ENCODE results near the gene ADIPOR2. TPM values are rescaled to one million over a fixed set of nuclear protein-coding genes. Genes with fewer than 3 reads are reported as not detected.
A peak's percentile ranks its signal among the peaks of the same experiment; 100 is the strongest.
"Not testable (repeated sequence)": the region's sequence is repeated elsewhere in the genome, so short reads cannot be mapped to it uniquely, and the experiment has no call there.

The ADIPOR2 gene
- total RNA-seq, 2 experiments from 2014 or later = 50.2 to 51.3 TPM

DNA sequence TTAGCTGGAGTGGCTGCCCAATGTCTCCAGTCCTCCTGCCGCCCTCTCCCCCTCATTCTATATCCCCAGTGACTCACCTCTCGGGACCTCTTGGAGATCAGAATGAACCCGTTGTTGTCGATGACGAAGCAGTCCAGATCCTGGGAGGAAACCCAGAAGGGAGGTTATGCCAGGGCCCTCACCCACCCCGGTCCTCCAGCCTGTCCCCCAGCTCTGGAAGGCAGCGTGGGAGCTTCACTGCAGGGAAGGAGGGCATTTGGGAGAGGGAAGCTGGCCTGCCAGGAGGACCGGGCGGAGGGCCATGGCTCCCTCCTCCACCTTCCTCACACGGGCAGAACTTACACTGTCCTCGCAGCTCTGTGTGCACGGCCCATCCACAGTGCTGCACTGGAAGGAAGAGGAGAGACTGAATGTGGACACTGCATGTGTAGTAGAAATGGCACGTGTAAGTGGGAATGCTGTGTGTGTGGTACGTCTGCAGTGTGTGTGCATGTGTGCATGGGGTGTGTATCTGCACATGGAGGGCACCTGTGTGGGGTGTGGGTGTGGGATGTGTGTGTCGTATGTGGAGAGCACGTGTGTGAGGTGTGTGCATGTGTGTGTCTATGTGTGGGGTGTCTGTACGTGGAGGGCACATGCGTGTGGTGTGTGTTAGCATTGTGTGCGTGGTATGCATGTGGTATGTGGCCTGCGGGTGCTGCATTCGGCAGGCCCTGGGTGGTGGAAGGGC, 119.5 kb downstream of the ADIPOR2 start:
- no peak for ATAC-seq (ENCODE audit: low read depth)
- POLR2A ChIA-PET = no interaction called here
- H3K4me1 Mint-ChIP-seq = no peaks in the 10 kb centered on the region
- H3K4me3 Mint-ChIP-seq = no peak overlapping the region
- peak overlapping the region; percentile 7 for H3K27ac Mint-ChIP-seq
- H3K9me3 Mint-ChIP-seq = no peaks in the 10 kb centered on the region
- no peak for DNase-seq
- peaks cover 3% of the 10 kb centered on the region for H3K27me3 Mint-ChIP-seq
- no peaks in the 10 kb centered on the region for H3K36me3 Mint-ChIP-seq

DNA sequence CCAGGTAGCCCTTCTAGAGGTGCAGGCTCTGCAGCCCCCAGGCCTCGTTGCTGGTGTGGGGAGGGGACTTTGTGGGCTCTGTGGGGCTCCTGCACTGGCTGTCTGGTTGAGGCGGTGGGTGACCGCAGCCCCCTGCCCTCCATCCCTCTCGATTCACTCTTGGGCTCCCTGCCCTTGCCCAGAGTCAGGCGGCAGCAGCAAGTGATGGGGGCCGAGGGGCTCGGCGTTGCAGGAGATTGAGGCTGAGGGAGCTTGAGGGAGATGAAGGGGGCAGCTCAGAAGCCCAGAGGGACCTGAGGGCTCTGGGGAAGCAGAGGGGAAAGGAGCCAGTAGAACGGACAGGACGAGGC, 120.0 kb downstream of the ADIPOR2 start:
- Mint-ChIP-seq H3K4me3 (peak overlapping the region; percentile 59), H3K4me1 (no peaks in the 10 kb centered on the region), H3K36me3 (no peaks in the 10 kb centered on the region), H3K27me3 (peaks cover 6% of the 10 kb centered on the region), H3K27ac (peak overlapping the region; percentile 52), H3K9me3 (no peaks in the 10 kb centered on the region)
- no peak for ATAC-seq (ENCODE audit: low read depth)
- POLR2A ChIA-PET = no interaction called here
- DNase-seq = no peak

DNA sequence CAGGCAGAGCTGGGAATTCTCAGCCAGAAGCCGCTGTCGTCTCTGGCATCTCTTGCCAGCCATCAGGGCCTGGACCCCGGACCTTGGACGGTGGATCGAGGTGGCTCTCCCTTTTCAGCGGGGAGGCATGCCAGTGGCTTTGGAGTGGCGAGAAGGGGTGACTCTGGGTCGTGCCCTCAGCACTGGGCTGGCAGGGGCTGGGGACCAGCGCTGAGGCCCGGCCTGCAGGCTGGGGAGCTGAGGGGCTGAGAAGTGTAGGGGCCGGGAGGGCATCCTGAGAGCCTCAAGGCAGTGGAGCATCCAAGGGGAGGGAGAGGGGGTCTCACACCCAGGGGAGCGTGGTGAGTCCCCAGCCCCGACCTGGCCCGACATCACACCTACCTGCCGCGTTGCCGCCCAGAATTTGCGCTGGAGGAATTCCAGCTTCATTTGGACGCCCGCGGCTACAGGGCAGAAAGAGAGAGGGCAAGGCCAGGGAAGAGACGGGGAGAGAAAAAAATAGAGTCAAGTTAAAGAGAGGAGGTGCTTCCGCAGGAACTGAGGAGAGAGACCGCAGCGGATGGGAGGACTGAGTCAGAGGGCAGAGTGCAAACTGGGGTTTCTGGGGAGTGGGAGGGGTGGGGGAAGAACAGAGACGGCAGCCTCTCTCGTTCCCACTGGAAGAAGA, 120.5 kb downstream of the ADIPOR2 start:
- ATAC-seq (ENCODE audit: low read depth) (no peak), DNase-seq (no peak)
- Mint-ChIP-seq H3K4me1 (no peaks in the 10 kb centered on the region), H3K9me3 (no peaks in the 10 kb centered on the region), H3K27ac (peak overlapping the region; percentile 52), H3K36me3 (no peaks in the 10 kb centered on the region), H3K4me3 (peak overlapping the region; percentile 59), H3K27me3 (peaks cover 8% of the 10 kb centered on the region)
- POLR2A ChIA-PET = no interaction called here

DNA sequence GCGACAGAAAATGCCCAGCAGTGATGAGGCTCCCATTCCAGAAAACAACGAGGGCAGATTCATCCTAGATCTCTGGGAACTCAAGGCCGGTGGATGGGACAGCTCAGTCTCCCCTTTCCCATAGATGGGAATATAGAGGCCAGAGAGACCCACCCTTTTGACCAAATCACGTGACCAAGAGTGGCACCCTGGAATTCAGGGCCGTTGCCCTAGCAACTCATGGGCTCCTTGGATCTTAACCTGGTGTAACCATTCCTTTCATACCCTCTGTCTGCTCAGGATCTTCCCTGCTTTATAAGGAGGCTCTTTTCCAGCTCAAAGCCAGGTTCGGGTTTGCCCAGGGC, 121.0 kb downstream of the ADIPOR2 start:
- peak overlapping the region; percentile 59 for H3K4me3 Mint-ChIP-seq
- no peak overlapping the region for H3K27ac Mint-ChIP-seq

DNA sequence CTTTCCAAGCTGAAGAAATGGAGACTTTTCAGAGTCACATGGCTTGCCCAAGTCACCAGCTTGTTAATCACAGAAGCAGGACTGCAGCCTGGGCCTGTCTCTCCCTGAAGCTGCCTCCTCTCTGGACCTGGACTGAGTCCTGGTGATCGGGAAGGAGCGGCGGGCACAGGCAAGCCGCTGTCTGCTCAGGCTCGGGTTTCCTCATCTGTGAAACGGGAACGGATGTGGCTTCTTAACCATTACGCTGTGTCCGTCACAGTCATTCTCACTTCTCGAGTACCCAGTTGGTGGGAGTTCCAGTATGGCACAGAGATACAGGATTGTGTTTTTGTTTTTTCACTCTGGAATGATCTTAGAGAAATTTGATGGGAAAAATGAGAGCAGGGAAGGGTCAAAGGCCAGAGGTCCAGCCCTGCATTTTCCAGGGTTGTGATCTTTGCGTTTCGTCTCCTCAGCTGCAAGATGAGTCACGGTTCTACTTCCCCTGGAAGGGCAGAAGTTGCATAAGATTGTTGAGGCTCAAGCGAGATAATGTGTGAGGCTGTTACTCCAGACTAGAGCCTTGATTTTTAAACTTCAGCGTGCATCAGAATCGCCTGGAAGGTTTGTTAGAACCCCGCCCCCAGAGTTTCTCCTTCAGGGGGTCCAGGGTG, 121.9 kb downstream of the ADIPOR2 start:
- ATAC-seq (ENCODE audit: low read depth) (no peak), DNase-seq (no peak)
- peaks cover 11% of the 10 kb centered on the region for H3K27me3 Mint-ChIP-seq
- no peaks in the 10 kb centered on the region for H3K36me3 Mint-ChIP-seq
- no peaks in the 10 kb centered on the region for H3K9me3 Mint-ChIP-seq
- POLR2A ChIA-PET = no interaction called here
- H3K4me3 Mint-ChIP-seq = no peak overlapping the region
- no peak overlapping the region for H3K27ac Mint-ChIP-seq
- no peaks in the 10 kb centered on the region for H3K4me1 Mint-ChIP-seq

More for the DNA sequence above, 121.0 kb downstream of the ADIPOR2 start:
- DNase-seq (no peak), ATAC-seq (ENCODE audit: low read depth) (no peak)
- H3K36me3 Mint-ChIP-seq = no peaks in the 10 kb centered on the region
- H3K4me1 Mint-ChIP-seq = no peaks in the 10 kb centered on the region
- peaks cover 11% of the 10 kb centered on the region for H3K27me3 Mint-ChIP-seq
- no peaks in the 10 kb centered on the region for H3K9me3 Mint-ChIP-seq
- POLR2A ChIA-PET = no interaction called here

DNA sequence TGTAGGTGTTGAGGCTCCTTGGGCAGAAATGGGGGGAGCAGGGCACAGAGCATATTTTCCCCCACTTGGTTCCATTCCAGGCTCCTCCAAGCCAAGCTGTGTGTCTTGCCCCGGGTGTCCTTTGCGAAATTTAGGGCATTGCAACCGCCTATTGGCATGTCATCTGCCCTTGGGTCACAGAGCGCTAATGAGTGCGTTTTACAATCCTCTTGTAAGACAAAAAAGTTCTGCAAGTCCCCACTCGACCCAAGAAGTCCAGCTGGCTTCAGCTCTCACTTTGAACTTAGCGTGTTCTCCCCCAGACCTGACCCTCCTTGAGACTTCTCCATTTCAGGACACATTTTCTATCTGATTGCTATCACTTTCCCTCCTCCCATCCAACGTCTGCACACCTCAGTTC, 123.4 kb downstream of the ADIPOR2 start:
- Mint-ChIP-seq H3K27ac (no peak overlapping the region), H3K36me3 (no peaks in the 10 kb centered on the region), H3K27me3 (peaks cover 15% of the 10 kb centered on the region), H3K9me3 (no peaks in the 10 kb centered on the region), H3K4me3 (no peak overlapping the region), H3K4me1 (no peaks in the 10 kb centered on the region)
- no peak for ATAC-seq (ENCODE audit: low read depth)
- DNase-seq = no peak
- POLR2A ChIA-PET = interaction anchor here (0.6 kb wide), 1 partner anchor 1051 kb away, joined by 6 read pairs; no protein-coding TSS in a partner anchor

DNA sequence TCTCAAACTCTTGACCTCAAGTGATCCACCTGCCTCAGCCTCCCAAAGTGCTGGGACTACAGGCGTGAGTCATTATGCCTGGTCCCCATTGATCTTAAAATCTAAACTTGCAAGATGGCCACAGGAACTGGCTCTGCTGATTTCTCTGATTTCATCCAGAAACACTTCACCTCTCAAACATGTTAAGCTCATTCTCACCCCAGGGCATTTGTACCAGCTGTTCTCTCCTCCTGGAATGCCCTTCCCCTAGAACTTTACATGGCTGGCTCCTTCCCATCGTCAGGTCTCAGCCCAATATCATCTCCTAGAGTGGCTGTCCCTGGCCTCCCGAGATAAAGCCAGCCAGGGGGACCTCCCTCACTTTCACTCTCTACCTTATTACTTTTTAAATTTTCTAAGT, 124.2 kb downstream of the ADIPOR2 start:
- H3K27ac Mint-ChIP-seq = no peak overlapping the region
- H3K36me3 Mint-ChIP-seq = no peaks in the 10 kb centered on the region
- H3K27me3 Mint-ChIP-seq = peaks cover 23% of the 10 kb centered on the region
- no peak overlapping the region for H3K4me3 Mint-ChIP-seq
- H3K9me3 Mint-ChIP-seq = no peaks in the 10 kb centered on the region
- ATAC-seq (ENCODE audit: low read depth) (no peak), DNase-seq (no peak)
- POLR2A ChIA-PET = no interaction called here
- H3K4me1 Mint-ChIP-seq = peaks cover 1% of the 10 kb centered on the region

DNA sequence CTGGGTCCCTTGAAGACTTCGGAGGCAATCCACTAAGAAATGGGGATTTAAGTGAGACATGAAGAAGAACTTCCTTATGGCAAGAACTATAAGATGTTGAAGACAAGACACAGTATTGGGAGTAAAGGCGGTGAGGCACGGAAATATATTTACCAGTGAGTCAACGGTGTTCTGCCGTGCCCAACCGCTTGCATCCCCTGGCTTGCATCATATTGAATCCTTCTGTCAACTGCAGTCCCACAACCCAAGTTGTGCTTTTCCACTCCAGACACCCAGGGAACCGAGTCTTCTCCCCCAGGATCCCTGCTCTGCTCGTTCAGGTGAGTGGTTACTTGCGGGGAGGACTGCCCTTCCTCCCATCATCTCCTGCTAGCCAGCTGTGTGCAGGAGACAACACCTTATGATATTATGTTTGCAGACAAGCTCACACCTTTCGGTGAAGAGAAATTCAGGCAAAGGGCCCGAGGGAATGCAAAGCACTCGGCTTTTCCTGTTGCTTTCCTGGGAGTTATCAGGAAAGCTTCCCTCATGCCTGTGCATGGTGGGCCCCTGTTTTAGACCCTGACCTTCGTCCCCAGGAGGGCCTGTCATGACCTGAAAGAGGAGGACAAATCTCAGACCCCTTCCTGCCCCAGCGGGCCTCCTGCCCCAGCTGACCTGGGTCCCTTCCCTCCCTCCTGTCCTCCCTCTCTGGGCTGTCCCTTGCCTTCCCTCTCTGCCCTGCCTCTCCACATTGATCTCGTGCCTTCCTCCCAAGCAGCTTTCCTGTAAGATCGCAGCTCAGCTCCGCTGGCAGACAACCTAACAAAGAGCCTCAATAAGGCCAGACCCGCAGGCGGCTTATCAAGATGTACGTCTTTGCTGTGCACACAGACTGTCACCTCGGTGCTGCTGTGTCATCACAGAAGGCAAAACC, 125.2 kb downstream of the ADIPOR2 start:
- ATAC-seq (ENCODE audit: low read depth) (no peak), DNase-seq (no peak)
- Mint-ChIP-seq H3K27me3 (peaks cover 32% of the 10 kb centered on the region), H3K4me1 (peaks cover 4% of the 10 kb centered on the region), H3K4me3 (no peak overlapping the region), H3K9me3 (no peaks in the 10 kb centered on the region), H3K27ac (no peak overlapping the region), H3K36me3 (no peaks in the 10 kb centered on the region)
- POLR2A ChIA-PET = no interaction called here

DNA sequence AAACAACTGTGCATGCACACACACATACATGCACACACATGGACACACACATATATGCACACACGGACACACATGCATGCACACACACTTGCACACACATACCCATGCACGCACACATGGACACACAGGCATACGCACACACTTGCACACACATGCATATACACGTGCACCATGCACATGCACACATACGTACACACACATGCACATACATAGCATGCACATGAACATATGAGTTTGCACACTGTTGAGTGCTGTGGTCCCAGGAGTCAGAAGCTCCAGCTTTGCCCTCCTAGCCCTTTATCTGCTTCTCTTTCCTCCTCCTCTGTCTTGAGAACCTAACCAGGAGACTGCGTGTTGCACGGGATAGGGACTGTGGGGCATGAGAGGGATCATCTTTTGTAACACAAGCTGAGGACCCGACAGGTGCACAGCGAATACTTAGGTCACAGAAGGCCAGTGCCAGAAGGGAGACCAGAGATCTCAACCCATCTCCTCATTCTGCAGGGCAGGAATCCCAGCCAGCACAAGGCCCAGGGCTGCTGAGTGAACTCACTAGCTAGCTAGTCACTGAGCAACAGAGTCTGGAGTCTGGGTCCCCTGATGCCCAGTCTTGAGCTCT, 126.0 kb downstream of the ADIPOR2 start:
- POLR2A ChIA-PET = no interaction called here
- Mint-ChIP-seq H3K4me1 (peaks cover 4% of the 10 kb centered on the region), H3K27me3 (peaks cover 34% of the 10 kb centered on the region), H3K9me3 (no peaks in the 10 kb centered on the region), H3K36me3 (no peaks in the 10 kb centered on the region), H3K4me3 (no peak overlapping the region), H3K27ac (no peak overlapping the region)
- no peak for DNase-seq
- no peak for ATAC-seq (ENCODE audit: low read depth)

DNA sequence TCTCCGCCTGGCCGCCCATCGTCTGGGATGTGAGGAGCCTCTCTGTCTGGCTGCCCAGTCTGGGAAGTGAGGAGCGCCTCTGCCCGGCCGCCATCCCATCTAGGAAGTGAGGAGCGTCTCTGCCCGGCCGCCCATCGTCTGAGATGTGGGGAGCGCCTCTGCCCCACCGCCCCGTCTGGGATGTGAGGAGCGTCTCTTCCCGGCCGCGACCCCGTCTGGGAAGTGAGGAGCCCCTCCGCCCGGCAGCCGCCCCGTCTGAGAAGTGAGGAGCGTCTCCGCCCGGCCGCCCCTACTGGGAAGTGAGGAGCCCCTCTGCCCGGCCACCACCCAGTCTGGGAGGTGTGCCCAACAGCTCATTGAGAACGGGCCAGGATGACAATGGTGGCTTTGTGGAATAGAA, 127.1 kb downstream of the ADIPOR2 start:
- ATAC-seq (ENCODE audit: low read depth); H3K36me3 Mint-ChIP-seq; H3K4me1 Mint-ChIP-seq; DNase-seq; H3K4me3 Mint-ChIP-seq; H3K27ac Mint-ChIP-seq; POLR2A ChIA-PET; H3K9me3 Mint-ChIP-seq: not testable (repeated sequence)
- peaks cover 39% of the 10 kb centered on the region for H3K27me3 Mint-ChIP-seq

DNA sequence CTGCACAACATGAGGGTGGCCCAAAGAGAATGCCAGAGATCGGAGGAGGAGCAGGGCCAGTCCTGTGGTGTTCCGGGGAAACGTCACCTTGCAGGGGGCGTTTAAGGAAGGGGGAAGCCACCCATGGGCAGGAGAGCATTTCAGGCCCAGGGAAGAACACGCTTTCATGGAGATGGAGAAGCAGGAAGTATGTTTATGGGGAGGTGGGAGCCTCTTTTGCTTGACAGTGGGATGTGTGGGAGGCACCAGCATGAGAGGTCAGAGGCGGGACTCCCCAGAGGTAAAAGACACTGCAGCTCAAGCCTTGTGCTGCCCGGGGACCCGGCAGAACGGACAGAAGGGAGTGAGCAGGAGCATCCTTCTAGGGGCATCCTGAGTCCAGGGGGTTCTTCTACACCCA, 128.2 kb downstream of the ADIPOR2 start:
- Mint-ChIP-seq H3K27ac (no peak overlapping the region), H3K27me3 (peaks cover 39% of the 10 kb centered on the region), H3K4me1 (peaks cover 4% of the 10 kb centered on the region), H3K9me3 (no peaks in the 10 kb centered on the region), H3K4me3 (no peak overlapping the region), H3K36me3 (no peaks in the 10 kb centered on the region)
- DNase-seq (no peak), ATAC-seq (ENCODE audit: low read depth) (no peak)
- POLR2A ChIA-PET = no interaction called here

DNA sequence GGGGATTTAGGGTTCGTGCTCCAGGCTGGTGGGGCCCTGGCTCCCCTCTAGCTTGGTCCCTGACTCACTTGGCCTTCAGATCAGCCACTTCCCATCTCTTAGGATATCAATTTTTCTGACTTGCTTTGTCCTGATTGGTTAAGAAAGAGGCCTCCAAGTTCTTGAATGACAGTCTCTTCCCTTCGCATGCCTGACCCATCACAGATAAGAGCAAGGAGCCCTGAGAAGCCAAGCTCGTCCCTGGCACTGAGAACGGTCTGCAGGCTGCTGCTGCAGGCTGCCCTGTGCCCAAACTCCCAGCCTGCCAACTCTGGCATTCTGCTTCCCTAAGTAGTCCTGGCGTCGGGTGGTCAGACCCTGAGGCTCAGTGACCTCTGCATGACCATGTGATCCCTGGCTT, 128.7 kb downstream of the ADIPOR2 start:
- Mint-ChIP-seq H3K4me1 (peaks cover 4% of the 10 kb centered on the region), H3K9me3 (no peaks in the 10 kb centered on the region), H3K36me3 (no peaks in the 10 kb centered on the region), H3K27me3 (peaks cover 38% of the 10 kb centered on the region), H3K27ac (no peak overlapping the region), H3K4me3 (no peak overlapping the region)
- no peak for DNase-seq
- POLR2A ChIA-PET = no interaction called here
- no peak for ATAC-seq (ENCODE audit: low read depth)

All from activated naive CD8-positive, alpha-beta T cell treated with anti-CD3 and anti-CD28 coated beads, Interleukin-2, amount 10 ng/mL, durations not matched to agents 7 days and 5 days (primary cell).